Ammon's horn (tissue), 1 donor: ENCODE data around the gene CACFD1.

ENCODE experiments used
- DNase-seq: peaks from one replicate; pipeline ENCODE4 v3.0.0-alpha.2; 2016; ENCODE audit warnings: low spot score

Gene CACFD1

DNA sequence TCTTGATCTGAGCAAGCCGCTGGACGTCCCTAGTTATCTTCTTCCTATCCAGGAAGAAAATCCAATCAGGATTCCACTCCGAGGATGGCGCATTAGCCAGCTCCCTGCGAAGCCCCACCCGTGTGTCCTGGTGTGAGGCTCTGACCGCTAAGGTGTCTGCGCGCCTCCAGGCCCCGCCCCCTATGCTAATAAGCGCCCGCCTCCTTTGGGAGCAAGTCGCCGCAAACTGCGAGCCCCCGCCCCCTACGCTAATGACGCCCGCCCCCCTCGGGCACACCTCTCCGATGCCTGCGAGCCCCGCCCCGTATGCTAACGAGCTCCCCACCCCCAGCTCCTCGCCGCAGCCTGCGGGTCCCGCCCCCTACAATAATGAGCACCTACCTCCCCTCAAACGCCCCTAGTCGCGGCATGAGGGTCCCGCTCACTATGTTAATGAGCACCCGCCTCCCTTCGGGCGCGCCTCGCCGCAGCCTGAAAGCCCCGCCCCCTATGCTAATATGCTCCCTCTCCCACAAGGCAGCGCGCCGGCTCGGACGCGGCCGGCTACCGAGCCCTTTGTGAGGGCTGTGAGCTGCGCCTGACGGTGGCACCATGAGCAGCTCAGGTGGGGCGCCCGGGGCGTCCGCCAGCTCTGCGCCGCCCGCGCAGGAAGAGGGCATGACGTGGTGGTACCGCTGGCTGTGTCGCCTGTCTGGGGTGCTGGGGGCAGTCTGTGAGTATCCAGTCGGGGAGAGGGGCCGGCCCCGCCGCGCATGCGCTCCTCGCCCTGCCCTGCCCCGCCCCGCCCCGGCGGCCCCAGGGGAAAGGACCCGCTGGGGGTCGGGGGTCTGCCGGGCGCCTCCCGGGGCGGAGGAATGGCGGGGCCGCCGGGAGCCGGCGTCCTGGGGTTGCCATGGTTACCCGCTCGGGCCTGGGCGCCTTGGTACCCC, at the start of gene CACFD1:
CACFD1 (plus strand) TSS at position 503 of the 929 bp plus-strand sequence; CDS start at position 592, 89 bp downstream.
- peak; percentile 98 for DNase-seq

DNA sequence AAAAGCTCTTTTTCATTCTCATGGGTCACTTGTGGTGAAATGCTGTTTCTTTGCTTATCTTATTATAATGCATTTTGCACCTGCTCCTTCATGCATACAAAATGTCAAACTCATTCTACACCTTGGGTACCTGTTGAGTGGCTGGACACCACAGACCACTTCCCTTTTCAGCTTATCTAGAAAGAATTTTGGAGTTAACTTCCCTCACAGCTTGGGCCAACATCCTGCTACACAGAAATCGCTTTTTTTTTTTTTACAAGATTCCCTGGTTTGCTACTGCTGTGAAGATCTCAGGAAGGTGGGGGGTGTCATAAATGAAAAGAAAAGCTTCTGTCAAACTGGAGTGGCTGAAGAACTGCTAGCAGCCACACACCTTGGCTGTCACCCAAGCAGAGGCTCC, 44.6 kb upstream of the CACFD1 start:
- no peak for DNase-seq

DNA sequence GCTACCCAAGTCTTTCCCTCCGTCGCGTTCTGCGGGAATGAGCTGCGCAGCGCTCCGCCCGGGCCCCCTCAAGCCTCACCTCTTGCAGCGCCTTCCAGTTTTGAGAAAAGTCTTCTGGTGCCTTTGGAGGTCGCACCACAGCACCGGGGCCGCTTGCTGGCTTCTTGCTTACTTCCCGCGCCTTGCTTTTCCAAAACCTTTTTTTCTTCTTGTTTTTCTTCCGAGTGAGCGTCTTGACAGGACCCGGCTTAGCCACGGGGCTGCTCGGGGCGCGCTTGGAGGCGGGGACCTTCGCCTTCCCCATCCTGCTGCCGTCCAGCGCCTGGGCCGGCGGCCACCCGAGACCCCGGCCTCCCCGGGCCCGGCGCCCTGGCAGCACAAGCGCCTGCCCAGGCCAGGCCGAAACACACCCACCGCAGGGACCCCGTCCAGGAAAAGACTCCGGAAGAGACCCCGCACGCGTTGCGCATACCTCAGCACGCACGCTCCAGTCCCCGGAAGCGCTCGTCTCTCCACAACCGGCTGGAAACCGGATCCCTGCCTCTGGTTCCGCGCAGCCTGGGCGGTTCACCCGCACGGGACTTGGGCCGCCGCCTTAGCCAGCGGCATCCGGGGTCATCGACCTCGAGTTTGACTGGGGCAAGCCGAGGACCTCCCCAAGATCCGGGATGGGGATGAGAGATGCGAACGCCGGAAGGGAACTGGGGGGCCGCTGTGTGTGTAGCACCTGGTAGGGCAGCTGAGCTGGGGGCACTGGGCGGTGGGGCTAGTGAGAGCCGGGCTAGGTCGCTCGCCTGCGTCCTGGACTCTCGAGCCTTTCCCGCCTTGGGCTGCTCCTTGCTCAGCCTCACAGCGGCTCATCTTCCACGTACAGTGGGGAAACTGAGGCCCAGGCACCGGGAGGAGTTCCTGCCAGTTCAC, 42.0 kb upstream of the CACFD1 start, which contains the start of gene REXO4:
REXO4 (minus strand) TSS at position 470 of the 921 bp plus-strand sequence; CDS start at position 304, 166 bp downstream.
- DNase-seq = peak; percentile 79

DNA sequence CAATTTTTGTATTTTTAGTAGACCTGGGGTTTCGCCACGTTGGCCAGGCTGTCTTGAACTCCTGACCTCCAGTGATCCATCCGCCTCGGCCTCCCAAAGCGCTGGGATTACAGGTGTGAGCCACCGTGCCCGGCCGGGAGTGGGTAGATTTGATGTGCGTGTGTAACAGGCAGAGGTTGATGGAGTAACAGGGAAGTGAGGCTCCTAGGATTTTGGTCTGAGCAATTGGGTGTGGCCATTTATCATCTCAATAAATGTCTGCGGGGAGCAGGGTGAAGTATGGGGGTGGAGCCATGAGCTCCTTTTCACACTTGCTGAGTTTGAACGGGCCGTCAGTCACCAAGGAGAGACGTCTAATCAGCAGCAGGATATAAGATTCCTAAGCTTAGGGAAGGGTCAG, 40.8 kb upstream of the CACFD1 start:
- no peak for DNase-seq

DNA sequence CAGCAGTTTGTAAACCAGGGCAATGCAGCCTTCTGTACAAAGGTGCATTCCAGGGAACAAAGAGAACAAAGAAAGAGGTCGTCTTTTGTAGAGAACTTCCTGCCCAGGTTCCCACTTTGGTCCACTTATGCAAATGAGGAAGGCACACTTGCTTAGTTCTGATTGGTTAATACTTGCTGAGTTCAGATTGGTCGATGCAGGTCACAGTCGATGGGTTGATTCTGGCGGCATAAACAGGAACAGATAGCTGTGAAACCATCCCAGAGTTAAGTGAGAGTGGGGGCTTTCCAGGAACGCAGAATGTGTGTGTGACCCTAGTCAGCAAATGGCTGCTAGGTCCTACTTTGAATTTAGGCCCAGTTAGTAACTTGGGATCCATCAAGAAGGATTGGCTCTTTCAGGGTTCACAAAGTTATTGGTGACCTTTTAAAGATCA, 39.4 kb upstream of the CACFD1 start:
- no peak for DNase-seq

DNA sequence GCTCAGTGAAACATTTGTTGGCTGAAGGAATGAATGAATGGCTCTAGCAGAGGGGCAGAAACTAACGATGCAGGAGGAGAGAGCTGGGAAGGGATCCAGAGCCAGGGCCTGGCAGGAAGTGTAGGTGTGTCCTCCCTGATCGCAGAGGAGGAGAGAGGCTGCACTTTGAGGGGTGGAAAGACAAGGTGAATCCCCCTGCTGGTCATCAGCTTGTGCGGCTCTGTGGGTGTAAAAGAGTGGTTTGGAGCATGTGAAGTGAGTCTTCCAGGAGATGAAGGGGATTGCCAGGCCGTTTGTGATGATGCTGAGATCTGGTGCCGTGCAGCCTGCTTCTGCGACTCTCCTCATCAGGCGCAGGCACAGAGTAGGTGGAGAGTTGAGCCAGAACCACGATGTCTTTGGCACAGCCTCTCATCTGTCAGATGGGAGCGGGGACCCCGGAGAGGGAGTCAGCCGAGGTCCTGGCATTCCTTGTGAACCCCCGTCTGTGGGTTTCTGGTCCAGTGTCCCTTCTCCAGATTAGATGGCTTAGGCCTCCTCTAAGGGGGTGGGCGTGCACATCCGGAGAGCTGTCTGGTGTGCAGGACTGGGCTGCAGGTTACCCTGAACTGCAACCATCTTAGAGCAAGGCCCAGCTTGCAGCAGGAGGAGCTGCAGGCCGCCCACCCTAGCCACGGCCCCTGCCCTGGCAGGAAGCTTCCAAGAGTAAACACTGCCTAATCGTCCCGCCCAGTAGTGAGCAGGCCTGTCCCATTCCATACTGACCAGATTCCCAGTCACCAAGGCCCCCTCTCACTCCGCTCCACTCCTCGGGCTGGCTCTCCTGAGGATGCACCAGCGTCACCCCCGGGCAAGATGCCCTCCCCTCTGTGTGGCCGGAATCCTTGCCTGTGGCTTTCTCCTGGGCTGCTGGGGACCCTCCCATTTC, 37.9 kb upstream of the CACFD1 start, which contains the start of gene ADAMTS13:
ADAMTS13 (plus strand) TSS at position 753 of the 928 bp plus-strand sequence; CDS start at position 830, 77 bp downstream.
- peak; percentile 24 for DNase-seq

DNA sequence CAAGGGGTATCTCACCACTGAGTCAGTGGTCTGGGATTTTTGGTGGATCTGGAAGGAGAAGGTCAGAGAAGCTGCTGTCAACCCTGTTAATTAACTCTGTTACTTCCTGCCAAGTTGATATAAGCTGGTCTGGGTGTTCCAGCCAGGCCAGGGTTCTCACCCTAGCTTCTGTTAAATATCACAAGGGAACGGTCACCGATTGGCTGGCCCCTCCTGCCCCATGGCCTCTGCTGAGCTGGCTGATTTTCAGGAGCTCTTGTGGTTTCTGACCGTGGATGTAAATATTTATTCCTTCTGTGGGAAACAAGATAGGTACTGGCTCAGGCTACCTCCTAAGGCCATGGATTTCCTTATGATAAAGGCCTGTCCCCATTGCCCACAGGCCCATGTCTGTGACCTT, 36.6 kb upstream of the CACFD1 start:
- DNase-seq = no peak

DNA sequence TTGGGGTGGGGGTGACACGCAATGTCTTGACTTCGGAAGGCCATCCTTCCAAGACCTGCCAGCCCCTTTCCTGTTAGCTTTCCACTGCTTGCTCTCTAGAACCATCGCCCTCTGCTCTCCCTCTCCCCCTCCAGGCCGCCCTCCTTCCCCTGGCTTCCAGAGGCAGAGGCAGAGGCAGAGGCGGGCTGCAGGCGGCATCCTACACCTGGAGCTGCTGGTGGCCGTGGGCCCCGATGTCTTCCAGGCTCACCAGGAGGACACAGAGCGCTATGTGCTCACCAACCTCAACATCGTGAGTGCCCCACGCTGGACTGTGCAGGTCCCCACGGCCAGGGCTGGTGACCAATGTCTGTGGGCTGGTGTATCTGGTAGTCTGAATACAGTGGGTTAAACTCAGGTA, 35.6 kb upstream of the CACFD1 start:
- no peak for DNase-seq

DNA sequence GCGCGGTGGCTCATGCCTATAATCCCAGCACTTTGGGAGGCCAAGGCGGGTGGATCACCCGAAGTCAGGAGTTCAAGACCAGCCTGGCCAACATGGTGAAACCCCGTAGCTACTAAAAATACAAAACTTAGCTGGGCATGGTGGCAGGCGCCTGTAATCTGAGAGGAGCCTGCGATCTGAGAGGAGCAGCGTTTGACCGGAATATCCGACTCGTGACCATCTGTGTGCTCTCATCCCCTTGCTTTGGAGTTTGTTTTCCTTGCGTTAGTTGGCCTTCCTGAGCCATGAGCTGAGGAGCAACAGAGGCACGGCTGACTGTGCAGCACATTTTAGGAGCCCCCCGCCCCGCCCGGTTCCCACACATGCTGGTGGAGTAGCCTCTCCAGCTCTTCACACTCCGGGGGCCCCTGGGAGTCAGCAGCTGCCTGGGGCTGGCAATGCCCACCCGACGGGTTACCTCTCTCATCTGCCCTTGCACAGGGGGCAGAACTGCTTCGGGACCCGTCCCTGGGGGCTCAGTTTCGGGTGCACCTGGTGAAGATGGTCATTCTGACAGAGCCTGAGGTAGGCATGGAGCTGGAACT, 34.6 kb upstream of the CACFD1 start:
- no peak for DNase-seq

DNA sequence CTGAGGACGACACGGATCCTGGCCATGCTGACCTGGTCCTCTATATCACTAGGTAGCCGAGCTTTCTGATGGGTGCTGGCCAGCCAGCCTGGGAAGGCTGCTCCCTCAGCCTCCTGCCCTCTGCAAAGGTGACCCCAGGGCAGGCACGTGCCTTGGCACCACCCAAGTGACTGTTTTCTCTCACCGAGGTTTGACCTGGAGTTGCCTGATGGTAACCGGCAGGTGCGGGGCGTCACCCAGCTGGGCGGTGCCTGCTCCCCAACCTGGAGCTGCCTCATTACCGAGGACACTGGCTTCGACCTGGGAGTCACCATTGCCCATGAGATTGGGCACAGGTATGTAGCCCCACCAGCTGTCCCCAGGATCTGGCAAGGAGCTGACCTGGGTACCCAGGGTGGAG, 33.8 kb upstream of the CACFD1 start:
- no peak for DNase-seq

DNA sequence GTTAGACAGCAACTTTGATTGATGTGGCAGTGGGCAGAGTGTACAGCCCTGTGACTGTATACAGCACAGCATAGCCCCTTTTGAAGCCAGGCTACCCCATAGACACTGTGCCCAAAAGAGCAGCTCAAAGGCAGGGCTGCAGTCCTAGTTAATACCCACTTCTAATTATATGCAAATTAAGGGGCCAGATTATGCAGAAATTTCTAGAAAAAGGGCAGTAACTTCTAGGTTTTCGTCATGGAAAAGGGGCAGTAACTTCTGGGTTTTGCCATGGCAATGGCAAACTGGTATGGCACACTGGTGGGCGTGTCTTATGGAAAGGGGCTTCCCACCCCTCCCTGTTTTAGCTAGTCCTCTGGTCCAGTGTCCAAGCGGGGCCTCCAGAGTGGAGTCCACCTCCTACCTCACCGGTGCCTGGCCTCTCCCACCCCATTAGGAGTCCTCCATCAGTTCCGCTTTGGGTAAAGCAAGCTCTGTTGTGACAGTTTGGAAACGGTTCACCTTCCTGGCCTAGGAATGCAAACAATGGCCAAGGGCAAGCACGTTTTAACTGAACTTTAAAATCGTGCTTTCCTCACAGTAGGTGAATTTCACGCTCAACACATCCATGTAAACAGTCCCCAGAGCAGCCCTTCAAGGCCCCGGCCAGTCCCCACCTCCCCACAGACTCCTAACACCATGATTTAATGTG, 32.0 kb upstream of the CACFD1 start:
- DNase-seq = no peak

DNA sequence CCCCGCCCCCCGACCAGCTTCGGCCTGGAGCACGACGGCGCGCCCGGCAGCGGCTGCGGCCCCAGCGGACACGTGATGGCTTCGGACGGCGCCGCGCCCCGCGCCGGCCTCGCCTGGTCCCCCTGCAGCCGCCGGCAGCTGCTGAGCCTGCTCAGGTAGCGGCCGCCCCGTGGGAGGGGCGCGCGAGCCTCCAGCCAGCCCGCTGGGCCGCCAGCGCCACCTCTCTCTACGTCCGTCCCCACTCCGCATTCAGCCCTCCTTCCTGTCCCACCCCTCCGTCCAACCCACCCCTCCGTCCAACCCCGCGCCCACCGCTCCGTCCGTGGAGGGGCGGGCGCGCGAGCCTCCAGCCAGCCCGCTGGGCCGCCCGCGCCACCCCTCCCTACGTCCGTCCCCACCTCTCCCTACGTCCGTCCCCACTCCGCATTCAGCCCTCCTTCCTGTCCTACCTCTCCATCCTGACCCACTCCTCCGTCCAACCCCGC, 31.1 kb upstream of the CACFD1 start:
- DNase-seq = no peak

DNA sequence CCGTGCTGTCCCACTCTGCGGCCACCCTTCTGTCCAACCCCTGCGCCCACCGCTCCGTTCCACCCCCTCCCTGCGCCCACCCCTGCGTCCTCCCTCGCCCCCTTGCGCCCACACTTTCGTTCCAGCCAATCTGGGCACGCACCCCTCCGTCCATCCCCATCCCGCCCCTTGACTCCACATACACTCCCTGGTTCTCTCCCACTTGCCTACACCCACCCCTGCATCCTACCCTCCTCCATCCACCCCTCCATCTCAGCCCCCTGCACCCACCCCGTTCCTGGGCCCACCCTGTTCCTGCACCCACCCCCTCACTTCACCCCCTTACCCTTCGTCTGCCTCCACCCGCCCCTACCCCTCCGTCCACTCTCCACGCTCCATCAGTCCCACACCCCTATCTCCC, 30.6 kb upstream of the CACFD1 start:
- no peak for DNase-seq

DNA sequence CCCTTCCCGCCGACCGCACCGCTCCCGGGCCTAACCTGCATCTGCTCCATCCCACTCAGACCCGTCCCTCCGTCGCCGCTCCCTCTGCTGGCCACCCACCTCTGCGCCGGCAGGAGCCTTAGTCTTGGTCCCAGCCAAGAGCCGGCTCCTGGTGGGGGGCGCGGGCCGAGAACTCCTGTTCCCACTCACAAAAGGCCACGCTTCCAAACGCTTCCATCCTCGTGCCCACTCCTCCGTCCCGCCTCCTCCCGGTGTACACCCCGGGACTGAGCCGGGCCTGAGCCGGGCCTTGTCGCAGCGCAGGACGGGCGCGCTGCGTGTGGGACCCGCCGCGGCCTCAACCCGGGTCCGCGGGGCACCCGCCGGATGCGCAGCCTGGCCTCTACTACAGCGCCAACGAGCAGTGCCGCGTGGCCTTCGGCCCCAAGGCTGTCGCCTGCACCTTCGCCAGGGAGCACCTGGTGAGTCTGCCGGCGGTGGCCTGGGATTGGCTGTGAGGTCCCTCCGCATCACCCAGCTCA, 30.1 kb upstream of the CACFD1 start:
- no peak for DNase-seq

DNA sequence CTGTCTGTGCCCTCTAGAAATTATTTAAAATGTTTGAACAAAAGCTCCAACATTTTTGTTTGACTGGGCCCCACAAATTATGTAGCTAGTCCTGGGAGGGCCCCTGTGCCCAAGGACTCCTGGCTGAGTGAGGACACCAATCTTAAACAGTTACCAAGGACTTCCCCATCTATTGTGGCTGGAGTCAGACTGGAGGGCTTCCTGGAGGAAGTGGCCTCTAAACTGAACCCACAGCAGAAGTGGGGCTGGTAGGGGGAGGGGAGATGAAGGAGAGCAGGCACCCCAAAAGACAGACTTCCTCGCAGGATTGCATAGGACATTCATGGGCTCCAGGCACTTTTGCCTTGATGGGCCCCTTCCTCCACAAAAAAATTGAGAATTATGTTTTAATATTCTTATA, 29.5 kb upstream of the CACFD1 start:
- no peak for DNase-seq

DNA sequence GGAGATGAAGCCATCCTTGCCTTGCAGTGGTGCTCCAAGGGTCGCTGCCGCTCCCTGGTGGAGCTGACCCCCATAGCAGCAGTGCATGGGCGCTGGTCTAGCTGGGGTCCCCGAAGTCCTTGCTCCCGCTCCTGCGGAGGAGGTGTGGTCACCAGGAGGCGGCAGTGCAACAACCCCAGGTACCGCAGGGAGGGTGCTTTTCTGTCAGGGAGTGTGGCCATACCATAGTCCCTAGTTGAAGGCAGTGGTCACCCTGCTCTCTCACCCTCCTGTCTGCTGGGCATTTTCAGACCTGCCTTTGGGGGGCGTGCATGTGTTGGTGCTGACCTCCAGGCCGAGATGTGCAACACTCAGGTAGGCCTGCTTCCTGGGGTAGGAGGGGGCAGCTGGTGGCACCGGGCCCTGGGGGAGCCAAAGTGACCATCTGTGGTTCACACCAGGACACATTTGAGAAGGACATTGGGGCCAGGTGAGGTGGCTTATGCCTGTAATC, 26.4 kb upstream of the CACFD1 start:
- DNase-seq = no peak

DNA sequence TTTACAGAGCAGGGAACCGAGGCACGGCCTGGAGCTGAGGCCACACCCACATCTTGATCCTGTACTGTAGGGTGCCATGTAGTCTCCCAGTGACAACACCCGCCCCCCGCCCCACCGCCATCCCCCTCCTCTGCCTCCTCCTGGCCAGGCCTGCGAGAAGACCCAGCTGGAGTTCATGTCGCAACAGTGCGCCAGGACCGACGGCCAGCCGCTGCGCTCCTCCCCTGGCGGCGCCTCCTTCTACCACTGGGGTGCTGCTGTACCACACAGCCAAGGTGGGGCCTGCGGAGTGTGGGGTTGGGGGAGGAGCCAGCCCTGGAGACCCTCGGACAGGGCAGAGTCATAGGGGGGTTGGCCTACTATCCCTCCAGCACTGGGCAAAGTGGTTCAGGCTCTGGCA, 23.1 kb upstream of the CACFD1 start:
- no peak for DNase-seq

DNA sequence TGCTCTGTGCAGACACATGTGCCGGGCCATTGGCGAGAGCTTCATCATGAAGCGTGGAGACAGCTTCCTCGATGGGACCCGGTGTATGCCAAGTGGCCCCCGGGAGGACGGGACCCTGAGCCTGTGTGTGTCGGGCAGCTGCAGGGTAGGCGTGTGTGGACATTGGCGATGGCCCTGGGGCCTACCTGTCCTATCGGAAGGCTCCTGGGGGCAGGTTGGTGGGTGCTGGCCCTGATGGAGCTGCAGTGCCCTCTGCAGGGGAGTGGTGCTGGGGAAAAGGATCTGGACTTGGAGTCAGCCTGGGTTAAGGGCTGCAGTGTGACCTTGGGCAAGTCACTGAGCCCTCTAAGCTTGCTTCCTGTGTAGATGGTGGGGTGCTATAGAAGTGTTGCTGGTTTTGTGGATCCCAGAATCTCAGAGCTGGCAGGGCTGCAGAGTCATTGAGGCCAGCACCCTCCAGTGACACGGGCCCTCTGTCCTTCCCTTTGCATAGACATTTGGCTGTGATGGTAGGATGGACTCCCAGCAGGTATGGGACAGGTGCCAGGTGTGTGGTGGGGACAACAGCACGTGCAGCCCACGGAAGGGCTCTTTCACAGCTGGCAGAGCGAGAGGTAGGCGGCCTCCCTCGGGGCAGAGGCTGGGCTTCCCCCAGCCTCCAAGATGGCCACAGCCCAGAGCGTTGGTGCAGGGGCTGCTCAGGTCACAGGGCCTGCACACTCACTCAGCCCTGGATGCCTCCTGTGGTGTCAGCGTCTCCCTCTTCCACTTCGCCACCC, 21.8 kb upstream of the CACFD1 start:
- no peak for DNase-seq

DNA sequence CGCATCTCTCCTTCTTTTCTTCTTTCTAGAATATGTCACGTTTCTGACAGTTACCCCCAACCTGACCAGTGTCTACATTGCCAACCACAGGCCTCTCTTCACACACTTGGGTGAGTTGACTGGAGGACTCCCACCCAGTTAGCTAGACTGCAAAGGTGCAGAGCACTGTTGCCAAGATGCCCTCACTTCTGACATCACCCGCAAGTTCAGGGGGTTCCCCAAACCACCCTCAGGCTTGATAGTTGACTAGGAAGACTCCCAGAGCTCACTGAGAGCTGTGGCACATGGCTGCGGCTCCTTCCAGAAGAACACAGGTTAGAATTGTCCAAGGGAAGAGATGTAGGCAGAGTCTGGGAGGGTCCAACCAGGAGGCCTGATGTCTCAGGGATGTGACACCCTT, 20.4 kb upstream of the CACFD1 start:
- no peak for DNase-seq
